H9 (cell line): ENCODE results near the gene MAP3K19. TPM values are rescaled to one million over a fixed set of nuclear protein-coding genes. Genes with fewer than 3 reads are reported as not detected.

ENCODE experiments used
- DNase-seq: peaks from one replicate; pipeline ENCODE4 v3.0.0-alpha.2; 2017
- H2AFZ ChIP-seq: one replicate; pipeline ENCODE4 v1.6.1; 2013; ENCODE audit warnings: mild to moderate bottlenecking, low read length, control low read depth, moderate library complexity
- H2AK5ac ChIP-seq: 2 replicates; pipeline ENCODE4 v1.6.1; 2013; ENCODE audit warnings: low read length, control low read depth, mixed read lengths; ENCODE audit not compliant: insufficient read length
- H2BK120ac ChIP-seq: one replicate; pipeline ENCODE4 v1.6.1; 2013; ENCODE audit warnings: low read depth, mild to moderate bottlenecking, low read length, control low read depth, inconsistent platforms; ENCODE audit not compliant: poor library complexity, severe bottlenecking
- H2BK12ac ChIP-seq: 2 replicates; pipeline ENCODE4 v1.6.1; 2013; ENCODE audit warnings: low read length, control low read depth, mixed read lengths, low read depth; ENCODE audit not compliant: insufficient read length
- H2BK15ac ChIP-seq: 2 replicates; pipeline ENCODE4 v1.6.1; 2013; ENCODE audit warnings: low read depth, low read length, control low read depth
- H2BK20ac ChIP-seq: one replicate; pipeline ENCODE4 v1.6.1; 2013; ENCODE audit warnings: low read depth, mild to moderate bottlenecking, low read length, control low read depth, inconsistent platforms; ENCODE audit not compliant: poor library complexity, severe bottlenecking
- H2BK5ac ChIP-seq: 2 replicates; pipeline ENCODE4 v1.6.1; 2013; ENCODE audit warnings: low read length, control low read depth, mixed read lengths; ENCODE audit not compliant: insufficient read length
- H3K14ac ChIP-seq: 2 replicates; pipeline ENCODE4 v1.6.1; 2013; ENCODE audit warnings: low read length, control low read depth; ENCODE audit not compliant: insufficient read depth
- H3K18ac ChIP-seq: 2 replicates; pipeline ENCODE4 v1.6.1; 2013; ENCODE audit warnings: low read depth, mild to moderate bottlenecking, mixed read lengths, low read length, control low read depth; ENCODE audit not compliant: insufficient read length
- H3K23ac ChIP-seq: 2 replicates; pipeline ENCODE4 v1.6.1; 2013; ENCODE audit warnings: low read length, control low read depth, mixed read lengths, low read depth; ENCODE audit not compliant: insufficient read length
- H3K23me2 ChIP-seq: 2 replicates; pipeline ENCODE4 v1.6.1; 2013; ENCODE audit warnings: low read depth, mild to moderate bottlenecking, mixed read lengths, low read length, control low read depth; ENCODE audit not compliant: insufficient read length, poor library complexity, severe bottlenecking
- H3K27ac ChIP-seq: 2 replicates; pipeline ENCODE4 v1.5.1; 2013; ENCODE audit warnings: low read length, control low read depth, mixed read lengths, low read depth; ENCODE audit not compliant: insufficient read length
- H3K27me3 ChIP-seq: 2 replicates; pipeline ENCODE4 v1.6.1; 2013; ENCODE audit warnings: low read length, control low read depth, inconsistent platforms; ENCODE audit not compliant: insufficient read depth
- H3K4ac ChIP-seq: 2 replicates; pipeline ENCODE4 v1.6.1; 2013; ENCODE audit warnings: low read depth, mild to moderate bottlenecking, control low read depth, inconsistent platforms, low read length, moderate library complexity
- H3K4me1 ChIP-seq: 2 replicates; pipeline ENCODE4 v1.6.1; 2013; ENCODE audit warnings: low read length, control low read depth, inconsistent platforms; ENCODE audit not compliant: insufficient read depth
- H3K4me2 ChIP-seq: 2 replicates; pipeline ENCODE4 v1.6.1; 2013; ENCODE audit warnings: low read length, control low read depth, mixed read lengths; ENCODE audit not compliant: insufficient read length, insufficient read depth
- H3K56ac ChIP-seq: 2 replicates; pipeline ENCODE4 v1.6.1; 2013; ENCODE audit warnings: low read depth, mild to moderate bottlenecking, mixed read lengths, low read length, control low read depth; ENCODE audit not compliant: insufficient read length
- H3K79me1 ChIP-seq: 2 replicates; pipeline ENCODE4 v1.6.1; 2013; ENCODE audit warnings: low read depth, mild to moderate bottlenecking, moderate library complexity, low read length, control low read depth, inconsistent platforms; ENCODE audit not compliant: insufficient read depth, poor library complexity, severe bottlenecking
- H3K79me2 ChIP-seq: 2 replicates; pipeline ENCODE4 v1.6.1; 2013; ENCODE audit warnings: low read length, control low read depth, inconsistent platforms; ENCODE audit not compliant: insufficient read depth
- H3K9ac ChIP-seq: 2 replicates; pipeline ENCODE4 v1.6.1; 2013; ENCODE audit warnings: low read length, control low read depth, mixed read lengths; ENCODE audit not compliant: insufficient read length; ENCODE audit errors: extremely low read depth
- H3K9me3 ChIP-seq: one replicate; pipeline ENCODE4 v1.6.1; 2013; ENCODE audit warnings: low read depth, low read length, inconsistent platforms; ENCODE audit not compliant: control insufficient read depth
- H3T11ph ChIP-seq: one replicate; pipeline ENCODE4 v1.6.1; 2013; ENCODE audit warnings: mild to moderate bottlenecking, low read length, control low read depth, inconsistent platforms
- H4K20me1 ChIP-seq: one replicate; pipeline ENCODE4 v1.6.1; 2013; ENCODE audit not compliant: control insufficient read depth, insufficient read length, insufficient read depth
- H4K5ac ChIP-seq: 2 replicates; pipeline ENCODE4 v1.6.1; 2013; ENCODE audit warnings: low read depth, mild to moderate bottlenecking, mixed read lengths, low read length, control low read depth; ENCODE audit not compliant: insufficient read length
- H4K8ac ChIP-seq: replicated peaks from 2 replicates; pipeline ENCODE4 v1.6.1; 2013; ENCODE audit warnings: low read length, control low read depth, mixed read lengths, low read depth; ENCODE audit not compliant: insufficient read length
- H4K91ac ChIP-seq: 2 replicates; pipeline ENCODE4 v1.6.1; 2013; ENCODE audit warnings: low read depth, mild to moderate bottlenecking, moderate library complexity, mixed read lengths, low read length, control low read depth; ENCODE audit not compliant: insufficient read length
- H3K27ac Mint-ChIP-seq, 3 experiments: 2 replicates in 2 of 3; 3 replicates in 1 of 3; pipeline ENCODE4 v1.8.0; 2020 to 2021; ENCODE audit warnings: mixed read lengths in 3 of 3, mild to moderate bottlenecking in 1 of 3, moderate library complexity in 1 of 3
- H3K27me3 Mint-ChIP-seq: 2 replicates; pipeline ENCODE4 v1.8.0; 2021; ENCODE audit warnings: low read depth, mild to moderate bottlenecking, moderate library complexity, mixed read lengths
- H3K36me3 Mint-ChIP-seq, 3 experiments: 2 replicates in 2 of 3; 3 replicates in 1 of 3; pipeline ENCODE4 v1.8.0; 2020 to 2021; ENCODE audit warnings: low read depth in 3 of 3, mixed read lengths in 3 of 3; ENCODE audit not compliant: insufficient read depth in 1 of 3
- H3K4me1 Mint-ChIP-seq, 2 experiments: 2 replicates each; pipeline ENCODE4 v1.8.0; 2020; ENCODE audit warnings: mixed read lengths in 2 of 2
- H3K4me3 Mint-ChIP-seq, 2 experiments: 2 replicates in 1 of 2; 3 replicates in 1 of 2; pipeline ENCODE4 v1.8.0; 2020 to 2021; ENCODE audit warnings: mild to moderate bottlenecking in 2 of 2, mixed read lengths in 2 of 2, moderate library complexity in 1 of 2
- H3K9me3 Mint-ChIP-seq, 2 experiments: 2 replicates in 1 of 2; 3 replicates in 1 of 2; pipeline ENCODE4 v1.8.0; 2020; ENCODE audit warnings: mild to moderate bottlenecking in 2 of 2, mixed read lengths in 2 of 2, moderate library complexity in 1 of 2
- CTCF ChIP-seq: fragments of 200-600 bp; sonication (generic); conservative IDR thresholded peaks from 3 replicates; pipeline ENCODE4 v1.8.0; 2021; ENCODE audit warnings: antibody characterized with exemption, mild to moderate bottlenecking
- WGBS: extraction: QIAGEN DNeasy Blood & Tissue Kit; methylation state at CpG from one replicate; pipeline ENCODE4 v1.1.7; 2013; ENCODE audit warnings: missing lambda C conversion rate, low lambda C conversion rate, mixed read lengths; ENCODE audit not compliant: insufficient read length; ENCODE audit errors: extremely low coverage; 5-methylcytosine and 5-hydroxymethylcytosine counted together
- total RNA-seq: library from RNA; stranded (reverse); gene quantifications from 2 replicates; pipeline ENCODE4 v1.2.1, GENCODE V29; 2021

Gene MAP3K19
- total RNA-seq, 1 experiment from 2014 or later, result not detected

GRCh38 chr2:134917888-134918525 lies 129.2 kb downstream of the MAP3K19 start:
- peaks cover 28% of the 10 kb centered on the region; the same call in 1 of the 2 replicates for H3K79me2 ChIP-seq
- WGBS, result no CpG with 5 or more reads among the region's 38 CpGs
- H3K9ac ChIP-seq, result peak overlapping the region; percentile 85
- H3K18ac ChIP-seq, result peak overlapping the region; percentile 41
- no peaks in the 10 kb centered on the region for H3K79me1 ChIP-seq
- no peak overlapping the region for H3K23ac ChIP-seq
- DNase-seq, result no peak
- Mint-ChIP-seq H3K4me1 (peaks cover 11 to 20% of the 10 kb centered on the region in 2 experiments), H3K4me3 (peak overlapping the region; percentile 96 to 99), H3K27ac (peak overlapping the region; percentile 99 to 100 (median 100)), H3K36me3 (peaks cover 0 to 17% (median 14%) of the 10 kb centered on the region in 3 experiments), H3K27me3 (no peaks in the 10 kb centered on the region; the same call in 1 of the 2 replicates), H3K9me3 (peaks cover 9 to 18% of the 10 kb centered on the region in 2 experiments; a peak in 4 of 5 replicates)
- peak overlapping the region; percentile 74; the same call in 1 of the 2 replicates for H3K14ac ChIP-seq
- peak overlapping the region; percentile 42 for H3K27ac ChIP-seq
- no peak overlapping the region; the same call in 1 of the 2 replicates for H3K4ac ChIP-seq
- no peak overlapping the region for H2AK5ac ChIP-seq
- H4K5ac ChIP-seq, result no peak overlapping the region
- H3K9me3 ChIP-seq, result no peaks in the 10 kb centered on the region
- peaks cover 9% of the 10 kb centered on the region for H3K23me2 ChIP-seq
- no peaks in the 10 kb centered on the region for H4K20me1 ChIP-seq
- no peak overlapping the region for H2AFZ ChIP-seq
- peak; percentile 40; the same call in 2 of the 3 replicates for TF ChIP-seq CTCF
- peak overlapping the region; percentile 45 for H3K56ac ChIP-seq
- H2BK5ac ChIP-seq, result no peak overlapping the region
- H3K27me3 ChIP-seq, result no peaks in the 10 kb centered on the region
- no peak overlapping the region for H2BK12ac ChIP-seq
- H2BK120ac ChIP-seq, result no peak overlapping the region
- H2BK20ac ChIP-seq, result no peak overlapping the region
- H4K8ac ChIP-seq, result no peak overlapping the region
- no peaks in the 10 kb centered on the region for H3K4me1 ChIP-seq
- no peak overlapping the region for H2BK15ac ChIP-seq
- peak overlapping the region; percentile 85 for H3K4me2 ChIP-seq
- no peak overlapping the region for H4K91ac ChIP-seq
- no peak overlapping the region for H3T11ph ChIP-seq
